SU-DHL-6 (cell line): ENCODE data around the gene AKR1C1.

Experiments used
- CTCF ChIP-seq: fragments of 200-600 bp; sonication (generic); IDR thresholded peaks from one replicate; pipeline ENCODE4 v1.5.1; 2017; ENCODE audit warnings: antibody characterized with exemption, mild to moderate bottlenecking, low read length, moderate library complexity; ENCODE audit not compliant: insufficient read depth, poor library complexity, severe bottlenecking
- EZH2phosphoT487 ChIP-seq: fragments of 200-600 bp; sonication (generic), shearing (Covaris generic); conservative IDR thresholded peaks from 2 replicates; pipeline ENCODE4 v1.6.1; 2018; ENCODE audit warnings: mild to moderate bottlenecking, antibody characterized with exemption, low read length, moderate library complexity, mixed read lengths

DNA sequence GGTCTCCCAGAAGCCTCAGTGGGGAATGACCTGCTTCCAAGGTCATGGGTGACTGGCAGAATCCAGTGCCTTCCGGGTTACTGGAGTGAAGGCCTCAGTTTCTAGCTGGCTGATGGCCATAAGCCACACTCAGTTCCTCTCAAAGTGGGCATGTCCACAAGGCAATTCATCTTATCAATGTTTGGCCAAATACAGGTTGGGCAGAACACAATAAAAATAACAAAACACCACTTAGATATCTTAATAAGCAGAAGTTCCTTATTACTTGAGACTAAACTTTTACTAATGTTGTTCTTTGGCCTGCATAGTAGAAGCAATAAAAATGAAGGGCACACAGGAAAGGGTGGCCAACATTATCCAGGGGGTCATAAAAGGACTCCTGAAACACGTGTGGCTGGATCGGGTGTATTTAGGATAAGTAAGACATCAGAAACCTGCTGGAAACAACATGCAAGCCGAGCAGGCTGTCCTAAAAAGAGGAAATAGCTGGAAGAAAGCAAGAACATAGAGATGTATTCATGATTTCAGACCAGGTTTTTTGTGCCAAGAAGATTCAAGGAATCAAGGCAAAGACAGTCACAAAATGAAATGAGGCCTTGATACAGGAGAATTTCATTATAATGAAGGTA, 60.1 kb downstream of the AKR1C1 start:
- TF ChIP-seq CTCF (no peak), EZH2phosphoT487 (no peak)
